Spleen (tissue), 7 donors: ENCODE results near the gene TTC28.

Source experiments
- POLR2AphosphoS5 ChIP-seq, 3 donors: sonication (generic); formaldehyde crosslinking; IDR thresholded peaks; one replicate each; pipeline ENCODE4 v1.5.1; 2017; ENCODE audit warnings: antibody characterized with exemption in 3 of 3
- TF ChIP-seq, protein P1 (sequence below), 11 experiments: fragments of 200-600 bp in 7 of 11; fragments of 450-650 bp in 4 of 11; sonication (generic) in 4 of 11; IDR thresholded peaks in 8 of 11; conservative IDR thresholded peaks in 3 of 11; 1 replicate in 7 of 11; 2 replicates in 4 of 11; pipeline versions ENCODE4 v1.4.0 to v1.8.0; 2016 to 2021; ENCODE audit warnings: antibody characterized with exemption in 11 of 11, inconsistent platforms in 4 of 11, mild to moderate bottlenecking in 1 of 11
- donor health status: DM: no; HTN: no; CAD: no; lungs with moderate emphysema.
- donor health status: DM: no; HTN: no; CAD: no.
- donor health status: DM: no; HTN: no; CAD: no.

DNA sequence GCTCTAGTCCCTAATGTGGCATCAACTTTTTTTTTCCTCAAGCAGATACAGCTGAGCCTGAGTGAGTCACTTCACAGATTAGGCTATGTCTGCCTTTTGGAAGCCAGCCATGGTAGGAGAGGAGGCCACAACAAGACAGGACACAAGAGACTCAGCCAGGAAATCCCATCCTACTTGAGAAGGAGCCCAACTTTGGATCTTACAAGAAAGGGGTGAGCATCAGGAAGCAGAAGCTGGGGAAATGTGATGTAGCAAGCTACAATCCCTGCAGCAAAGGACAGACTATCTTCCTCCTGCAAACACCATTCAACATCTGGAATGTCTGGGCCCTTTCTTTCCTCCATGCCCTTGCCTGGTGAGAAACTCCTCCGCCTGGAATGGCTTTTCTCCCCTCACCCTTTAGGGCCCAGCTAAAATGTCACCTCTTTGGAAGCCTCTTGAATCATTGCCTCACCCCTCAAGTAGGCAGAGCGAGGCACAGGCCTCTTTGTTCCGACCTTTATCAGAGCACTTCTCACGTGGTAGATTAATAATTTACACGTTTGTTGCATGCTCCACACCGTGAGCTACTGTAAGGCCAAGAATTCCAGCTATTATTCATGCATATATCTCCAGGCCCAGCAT is 604.2 kb downstream of the TTC28 start:
- no peak for TF ChIP-seq POLR2AphosphoS5 (IDR thresholded peaks at IDR 0.05)
- TF ChIP-seq, protein P1, sequence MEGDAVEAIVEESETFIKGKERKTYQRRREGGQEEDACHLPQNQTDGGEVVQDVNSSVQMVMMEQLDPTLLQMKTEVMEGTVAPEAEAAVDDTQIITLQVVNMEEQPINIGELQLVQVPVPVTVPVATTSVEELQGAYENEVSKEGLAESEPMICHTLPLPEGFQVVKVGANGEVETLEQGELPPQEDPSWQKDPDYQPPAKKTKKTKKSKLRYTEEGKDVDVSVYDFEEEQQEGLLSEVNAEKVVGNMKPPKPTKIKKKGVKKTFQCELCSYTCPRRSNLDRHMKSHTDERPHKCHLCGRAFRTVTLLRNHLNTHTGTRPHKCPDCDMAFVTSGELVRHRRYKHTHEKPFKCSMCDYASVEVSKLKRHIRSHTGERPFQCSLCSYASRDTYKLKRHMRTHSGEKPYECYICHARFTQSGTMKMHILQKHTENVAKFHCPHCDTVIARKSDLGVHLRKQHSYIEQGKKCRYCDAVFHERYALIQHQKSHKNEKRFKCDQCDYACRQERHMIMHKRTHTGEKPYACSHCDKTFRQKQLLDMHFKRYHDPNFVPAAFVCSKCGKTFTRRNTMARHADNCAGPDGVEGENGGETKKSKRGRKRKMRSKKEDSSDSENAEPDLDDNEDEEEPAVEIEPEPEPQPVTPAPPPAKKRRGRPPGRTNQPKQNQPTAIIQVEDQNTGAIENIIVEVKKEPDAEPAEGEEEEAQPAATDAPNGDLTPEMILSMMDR (IDR thresholded peaks at IDR 0.05 in 8 of 11, conservative IDR thresholded peaks at IDR 0.05 in 3 of 11) = no peak
